CD4-positive, alpha-beta T cell treated with Interleukin-12 subunit alpha and Interleukin-12 subunit beta, for 1 hour (primary cell): ENCODE measurements around the gene PACS2.
"Not testable (repeated sequence)": the region's sequence is repeated elsewhere in the genome, so short reads cannot be mapped to it uniquely, and the experiment has no call there.

Source experiments
- DNase-seq: peaks from one replicate; pipeline ENCODE4 v3.0.0-alpha.2; 2020

Gene PACS2

DNA sequence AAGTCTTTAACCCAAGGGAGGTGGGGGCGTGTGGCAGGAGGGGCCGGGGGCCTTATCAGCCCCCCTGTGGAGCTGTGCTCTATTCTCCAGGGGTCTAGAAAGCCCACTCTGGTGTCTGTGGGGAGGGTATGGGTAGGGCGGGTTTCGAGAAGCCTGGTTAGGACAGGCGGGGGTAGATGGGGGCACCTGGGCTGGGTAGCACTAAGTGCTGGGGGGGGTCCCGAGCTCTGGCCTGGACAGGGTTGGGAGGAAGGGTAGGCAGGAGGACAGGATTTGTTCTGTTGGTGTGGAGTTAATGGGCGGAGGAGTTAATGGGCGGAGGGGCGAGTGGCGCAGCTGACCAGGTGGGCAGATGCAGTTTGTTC, 2.0 kb downstream of the PACS2 start:
- no peak for DNase-seq

DNA sequence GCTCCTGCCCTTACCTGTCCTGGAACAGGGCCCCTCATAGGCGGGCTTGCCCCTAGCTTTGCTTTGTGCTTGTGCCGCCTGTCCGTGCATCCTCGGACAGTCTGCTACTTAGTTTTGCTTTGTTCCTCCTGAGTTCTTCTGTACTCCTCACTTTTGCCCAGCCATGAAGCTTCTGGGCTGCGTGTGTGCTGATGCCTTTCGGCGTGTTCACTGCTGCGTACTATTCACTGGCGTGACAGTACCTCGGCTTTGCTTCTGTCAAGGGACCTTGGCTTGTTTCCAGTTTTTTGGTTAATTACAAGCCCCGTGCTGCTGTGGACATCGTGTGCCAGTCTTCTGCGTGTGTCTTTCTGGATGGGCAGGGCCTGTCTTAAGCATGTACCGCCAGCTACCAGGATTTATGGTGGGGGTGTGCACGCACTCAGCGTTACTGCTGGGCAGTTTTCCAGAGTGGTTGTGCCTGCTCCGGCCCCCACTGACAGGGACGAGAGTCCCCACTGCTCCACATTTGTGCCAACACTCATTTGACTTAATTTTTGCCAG, 2.5 kb downstream of the PACS2 start:
- DNase-seq = no peak

DNA sequence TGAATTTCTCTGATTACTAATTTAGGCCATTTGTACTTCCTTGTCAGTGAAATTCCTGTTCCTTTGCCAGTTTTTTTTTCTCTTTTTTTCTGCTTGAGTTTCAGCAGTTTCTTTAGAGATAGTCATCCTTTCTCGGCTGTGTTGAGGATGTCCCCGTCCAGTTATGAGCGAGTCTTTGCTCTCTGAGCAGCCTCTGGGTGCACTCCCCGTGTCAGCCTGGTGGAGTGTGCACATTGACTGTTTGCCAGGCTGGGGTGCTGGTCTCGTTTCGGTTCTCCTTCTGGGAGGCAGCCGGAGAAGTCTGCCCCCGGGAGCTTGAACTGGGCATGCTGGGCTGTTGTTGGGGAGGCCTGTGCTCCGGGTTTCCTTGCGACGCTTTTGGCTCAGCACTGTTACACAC, 3.0 kb downstream of the PACS2 start:
- no peak for DNase-seq

DNA sequence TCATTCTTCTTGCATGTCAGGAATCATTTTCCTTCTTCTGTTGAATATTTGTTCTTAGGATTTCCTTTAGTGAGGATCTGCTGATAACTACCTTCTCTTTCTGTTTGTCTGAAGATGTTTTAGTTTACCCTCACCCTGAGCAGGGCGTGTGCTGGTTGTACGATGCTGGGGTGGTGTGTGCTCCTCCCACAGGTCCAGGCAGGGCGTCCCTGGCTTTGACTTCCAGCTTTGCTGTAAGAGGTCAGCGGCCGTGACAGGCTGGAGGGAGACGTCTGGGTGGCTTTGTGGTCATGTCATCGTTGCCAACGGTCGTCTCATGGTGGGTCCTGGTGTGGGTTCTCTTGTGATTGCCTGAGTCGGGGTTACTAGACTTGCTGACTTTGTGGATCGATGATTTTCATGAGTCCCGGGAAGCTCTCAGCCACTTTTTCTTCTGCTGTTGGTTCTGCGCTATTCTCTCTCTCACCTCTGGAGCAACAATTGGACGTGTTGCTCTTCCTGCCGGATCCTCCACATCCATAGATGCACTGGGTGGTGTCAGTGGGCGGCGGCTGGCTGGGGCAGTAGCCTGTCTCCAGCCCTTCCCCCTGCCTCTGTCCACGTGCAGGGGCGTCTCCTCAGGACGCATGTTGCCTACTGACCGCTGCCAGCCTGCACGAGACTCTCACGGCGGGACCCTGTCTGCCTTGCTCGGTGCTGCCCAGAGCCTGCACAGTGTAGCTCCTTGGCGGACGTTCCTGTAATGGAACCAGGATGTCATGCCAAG, 8.4 kb downstream of the PACS2 start:
- no peak for DNase-seq

DNA sequence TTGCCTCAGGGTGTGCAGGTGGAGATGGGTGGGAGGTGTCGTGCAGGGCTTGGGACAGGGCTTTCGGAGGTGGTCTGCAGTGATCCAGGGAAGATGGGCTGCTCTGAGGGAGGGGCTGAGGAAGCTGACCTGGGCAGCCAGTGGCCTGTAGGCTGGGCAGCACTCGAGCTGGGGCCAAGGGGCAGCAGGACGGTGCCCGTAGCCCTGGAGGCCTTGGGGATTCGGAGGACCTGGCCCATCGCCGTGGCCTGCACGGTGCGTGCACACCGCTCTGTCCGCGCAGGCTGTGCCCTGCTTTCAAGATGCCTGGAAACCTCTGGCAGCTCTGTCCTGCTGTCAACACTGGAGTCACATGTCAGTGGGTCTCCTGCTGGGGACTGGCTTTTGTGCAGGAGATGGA, 9.1 kb downstream of the PACS2 start:
- DNase-seq = no peak

DNA sequence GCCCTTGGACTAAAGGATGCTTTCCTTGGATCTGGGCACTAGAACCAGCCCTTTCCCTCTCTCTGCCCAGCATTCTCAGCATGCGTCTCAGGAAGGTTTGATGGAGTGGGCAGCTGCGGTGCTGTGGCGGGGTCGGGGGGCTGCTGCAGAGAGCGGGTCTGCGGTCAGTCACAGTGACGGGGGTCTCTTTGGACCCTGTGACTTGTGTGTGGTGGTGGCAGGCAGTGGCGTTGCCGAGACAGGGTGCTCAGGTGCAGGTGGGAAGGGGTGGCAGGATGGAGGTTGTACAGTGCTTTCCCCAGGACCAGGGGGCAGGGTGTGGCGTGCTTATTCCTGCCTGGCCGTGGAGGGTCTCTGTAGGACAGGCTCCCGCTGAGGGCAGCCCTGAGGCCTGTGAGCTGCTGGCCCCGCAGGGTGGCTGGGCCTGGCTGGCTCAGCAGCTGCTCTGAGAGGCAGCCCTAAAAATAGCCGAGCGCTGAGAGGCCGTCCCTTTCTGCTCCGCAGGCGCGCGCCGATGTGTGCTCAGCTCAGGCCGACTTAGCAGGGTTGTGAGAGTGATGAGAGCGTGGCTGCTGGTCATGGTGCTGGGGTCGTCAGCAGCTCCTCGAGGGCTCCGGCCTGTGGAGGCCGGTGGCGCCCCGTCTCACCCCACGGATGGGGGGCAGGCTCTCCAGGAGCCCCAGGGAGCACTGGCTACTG, 9.7 kb downstream of the PACS2 start:
- DNase-seq = no peak

DNA sequence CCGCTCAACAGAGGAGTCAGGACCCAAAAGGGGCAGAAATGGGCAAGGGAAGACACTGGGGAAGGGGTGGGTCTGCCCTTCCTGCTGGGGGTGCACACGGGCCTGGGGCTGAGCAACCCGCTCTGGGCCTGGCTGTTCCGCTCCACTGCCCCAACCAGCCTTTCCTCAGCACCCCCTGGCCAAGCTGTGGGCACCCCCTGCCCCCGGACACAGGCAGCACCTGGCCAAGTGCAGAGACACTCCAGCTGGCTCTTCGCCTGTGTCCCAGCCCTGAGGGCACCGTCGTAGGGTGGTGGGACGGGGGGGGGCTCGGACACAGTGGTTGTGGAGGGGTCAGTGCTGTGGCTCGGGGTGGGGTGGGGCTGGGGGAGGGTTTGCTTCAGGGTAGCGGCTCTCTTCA, 10.3 kb downstream of the PACS2 start:
- no peak for DNase-seq

DNA sequence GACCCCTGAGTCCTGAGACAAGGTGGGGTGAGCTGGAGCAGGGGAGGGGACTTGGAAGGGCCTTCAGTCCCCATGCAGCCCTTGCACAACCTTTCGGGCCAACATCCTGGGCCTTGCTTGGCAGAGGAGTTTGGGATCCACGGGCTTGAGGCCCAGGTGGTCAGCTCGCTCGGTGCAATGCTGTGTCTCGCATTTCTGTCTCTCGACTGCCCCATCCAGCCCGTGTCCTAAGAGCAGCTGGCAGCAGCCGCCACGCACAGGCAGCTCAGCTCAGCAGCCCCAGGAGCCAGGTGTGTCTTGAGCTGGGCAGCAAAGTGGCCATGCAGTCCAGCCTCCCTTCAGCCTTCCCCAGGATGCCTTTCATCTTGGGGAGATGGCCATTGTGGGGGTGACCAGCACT, 10.8 kb downstream of the PACS2 start:
- no peak for DNase-seq

DNA sequence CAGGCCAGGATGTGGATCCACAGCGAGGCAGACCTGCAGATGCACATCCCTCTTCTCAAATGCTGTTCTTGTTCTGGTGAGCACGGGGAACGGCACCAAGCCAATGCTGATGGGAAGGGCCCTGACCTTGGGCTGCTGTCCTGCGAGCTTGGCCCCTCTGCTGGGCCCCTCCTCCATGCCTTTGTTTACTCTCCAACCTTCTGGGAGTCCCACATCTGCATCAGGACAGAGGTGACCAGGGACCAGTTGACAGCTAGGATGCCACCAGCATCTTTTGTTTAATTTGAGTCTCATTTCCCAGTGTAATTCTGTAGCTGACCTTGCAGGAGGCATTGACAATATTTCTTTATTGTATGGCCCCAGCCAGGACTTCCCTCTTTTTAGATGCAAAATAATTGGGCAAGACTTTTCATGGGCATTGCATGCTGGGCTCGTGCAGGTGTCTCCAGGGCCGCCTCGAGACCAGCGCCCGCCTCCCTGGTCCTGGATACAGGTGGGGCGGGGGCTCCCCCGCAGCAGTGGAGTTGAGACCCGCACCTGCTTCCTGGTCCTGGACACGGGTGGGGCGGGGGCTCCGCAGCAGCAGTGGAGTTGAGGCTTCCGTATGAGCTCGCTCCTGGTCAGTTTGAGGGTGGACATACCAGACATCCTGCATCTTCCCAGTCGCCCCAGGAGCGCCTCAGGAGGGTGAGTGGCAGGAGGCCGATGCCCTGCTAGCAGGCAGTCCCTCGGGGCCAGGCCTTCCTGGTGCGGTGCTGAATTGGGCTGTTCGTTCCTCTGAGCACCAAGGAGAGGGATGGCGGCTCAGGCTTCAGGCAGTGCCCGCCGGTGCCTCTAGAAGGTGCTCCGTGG, 11.4 kb downstream of the PACS2 start:
- DNase-seq = no peak

DNA sequence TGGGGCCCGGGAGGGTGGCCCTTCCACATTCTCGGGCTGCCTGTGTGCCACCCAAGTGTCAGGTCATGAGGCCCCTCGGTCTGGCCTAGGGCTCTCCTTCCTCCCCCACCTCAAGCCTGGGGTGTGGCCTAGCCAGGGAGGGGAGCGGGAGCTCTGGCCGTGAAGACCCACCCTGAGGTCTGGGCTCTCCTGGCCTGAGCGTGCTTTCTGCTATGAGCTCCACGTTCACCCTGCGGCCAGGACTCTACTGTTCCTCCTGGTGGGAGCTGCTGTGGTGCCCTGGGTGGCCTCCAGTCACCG, 12.0 kb downstream of the PACS2 start:
- no peak for DNase-seq

DNA sequence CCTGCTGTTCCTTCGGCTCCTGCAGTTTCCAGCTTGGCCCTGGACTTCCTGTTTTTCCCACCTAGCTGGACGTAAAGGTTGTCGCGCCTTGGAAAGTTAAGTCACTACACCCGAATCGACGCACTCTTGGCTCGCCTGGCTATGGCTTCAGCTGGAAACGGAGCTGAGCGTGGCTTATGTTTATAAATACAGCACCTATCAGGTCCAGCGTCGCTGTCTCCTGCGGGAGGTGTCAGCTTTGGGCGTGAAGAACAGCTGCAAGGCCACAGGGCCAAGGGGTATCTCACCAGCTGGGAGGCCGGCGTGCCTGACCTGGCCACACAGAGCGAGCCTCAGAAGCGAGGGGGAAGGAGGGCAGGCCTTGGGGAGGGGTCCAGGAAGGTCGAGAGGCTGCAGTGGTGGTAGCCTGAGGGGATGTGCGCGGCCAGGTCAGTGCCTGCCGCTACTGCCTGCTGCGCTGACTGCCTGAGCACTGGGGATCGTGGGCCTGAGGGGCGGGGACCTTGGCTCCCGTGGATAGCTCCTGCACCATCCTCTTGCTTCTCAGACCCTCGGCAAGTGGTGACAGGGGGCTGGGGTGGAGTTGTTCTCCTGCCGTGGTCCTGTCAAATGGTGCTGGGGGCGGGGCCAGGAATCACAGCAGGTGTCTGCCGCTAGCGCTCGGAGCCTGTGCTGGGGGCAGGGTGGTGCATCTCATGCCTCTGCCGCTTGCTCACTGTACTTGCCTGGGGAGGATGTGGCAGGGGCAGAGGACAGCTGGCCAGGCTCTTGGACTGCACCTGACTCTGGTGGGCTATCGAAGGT, 12.5 kb downstream of the PACS2 start:
- no peak for DNase-seq

DNA sequence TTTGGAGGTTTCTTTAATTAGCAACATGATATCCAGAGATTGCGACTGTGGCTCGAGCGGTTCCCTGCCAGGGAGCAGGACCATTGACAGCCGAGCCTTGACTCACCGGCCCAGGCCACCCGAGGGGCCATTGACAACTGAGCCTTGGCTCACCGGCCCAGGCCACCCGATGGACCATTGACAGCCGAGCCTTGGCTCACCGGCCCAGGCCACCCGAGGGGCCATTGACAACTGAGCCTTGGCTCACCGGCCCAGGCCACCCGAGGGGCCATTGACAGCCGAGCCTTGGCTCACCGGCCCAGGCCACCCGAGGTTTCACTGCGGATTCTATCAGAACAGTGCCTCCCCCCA, 13.1 kb downstream of the PACS2 start:
- DNase-seq = not testable (repeated sequence)

DNA sequence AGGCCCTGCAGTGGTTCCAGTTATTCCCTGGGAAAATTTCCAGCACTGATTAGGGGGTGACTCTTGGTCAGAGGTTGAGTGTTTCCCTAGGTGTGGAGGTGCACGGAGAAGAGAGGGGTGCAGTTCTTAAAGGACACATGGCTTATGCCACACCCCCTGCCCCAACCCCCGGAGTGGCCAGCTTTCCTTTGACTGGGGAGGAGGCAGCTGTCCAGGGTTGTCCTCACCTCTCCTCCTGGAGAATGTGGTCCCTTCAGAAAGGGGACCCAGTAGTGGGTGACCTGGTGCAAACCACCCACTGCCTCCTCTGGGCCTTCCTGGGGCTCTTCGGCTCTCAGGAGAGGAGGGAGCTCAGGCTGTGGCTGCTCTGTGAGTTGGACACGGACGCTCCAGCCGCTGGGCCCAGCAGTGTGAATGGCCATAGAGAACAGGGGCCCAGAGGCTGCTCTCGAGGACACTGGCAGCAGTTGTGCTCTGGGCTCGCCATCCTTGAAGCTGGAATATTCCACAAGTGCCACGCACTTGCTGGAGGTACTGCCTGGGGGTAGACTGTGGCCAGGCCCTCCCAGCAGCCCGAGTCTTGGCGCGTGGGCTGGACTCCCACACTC, 13.6 kb downstream of the PACS2 start:
- DNase-seq = no peak

DNA sequence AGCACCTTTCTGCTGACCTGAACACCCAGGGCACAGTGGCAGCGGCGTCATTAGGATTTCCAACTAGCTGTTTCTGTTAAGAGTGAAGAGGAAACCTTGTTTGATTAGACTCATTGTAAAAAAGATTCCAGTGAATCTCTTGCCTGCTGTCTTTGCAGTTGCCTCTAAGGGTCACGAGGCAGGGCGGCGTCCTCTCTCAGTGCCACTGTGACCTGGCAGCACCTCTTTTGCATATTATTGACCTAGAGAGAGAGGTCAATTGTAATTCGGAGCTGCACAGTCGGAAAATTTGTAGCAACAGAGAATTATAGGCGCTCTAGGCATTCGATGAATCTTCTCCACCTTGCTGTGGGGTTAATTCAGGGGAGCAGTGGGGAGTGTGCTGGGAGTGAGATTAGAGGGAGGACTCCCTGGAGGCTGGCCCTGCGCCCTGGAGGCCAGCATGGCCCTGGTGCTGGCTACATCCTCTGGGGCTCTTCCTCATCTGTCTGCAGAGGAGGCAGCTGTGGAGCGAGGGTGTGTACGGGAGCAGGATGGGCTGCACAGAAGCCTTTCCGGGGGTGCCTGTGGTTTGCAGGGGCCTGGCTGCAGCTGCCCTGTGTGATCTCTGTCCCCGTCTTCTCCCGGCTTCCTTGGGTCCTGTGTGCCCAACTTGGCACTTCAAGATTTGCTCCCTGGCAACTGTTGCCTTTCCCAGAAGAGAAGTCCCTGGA, 14.3 kb downstream of the PACS2 start:
- no peak for DNase-seq

DNA sequence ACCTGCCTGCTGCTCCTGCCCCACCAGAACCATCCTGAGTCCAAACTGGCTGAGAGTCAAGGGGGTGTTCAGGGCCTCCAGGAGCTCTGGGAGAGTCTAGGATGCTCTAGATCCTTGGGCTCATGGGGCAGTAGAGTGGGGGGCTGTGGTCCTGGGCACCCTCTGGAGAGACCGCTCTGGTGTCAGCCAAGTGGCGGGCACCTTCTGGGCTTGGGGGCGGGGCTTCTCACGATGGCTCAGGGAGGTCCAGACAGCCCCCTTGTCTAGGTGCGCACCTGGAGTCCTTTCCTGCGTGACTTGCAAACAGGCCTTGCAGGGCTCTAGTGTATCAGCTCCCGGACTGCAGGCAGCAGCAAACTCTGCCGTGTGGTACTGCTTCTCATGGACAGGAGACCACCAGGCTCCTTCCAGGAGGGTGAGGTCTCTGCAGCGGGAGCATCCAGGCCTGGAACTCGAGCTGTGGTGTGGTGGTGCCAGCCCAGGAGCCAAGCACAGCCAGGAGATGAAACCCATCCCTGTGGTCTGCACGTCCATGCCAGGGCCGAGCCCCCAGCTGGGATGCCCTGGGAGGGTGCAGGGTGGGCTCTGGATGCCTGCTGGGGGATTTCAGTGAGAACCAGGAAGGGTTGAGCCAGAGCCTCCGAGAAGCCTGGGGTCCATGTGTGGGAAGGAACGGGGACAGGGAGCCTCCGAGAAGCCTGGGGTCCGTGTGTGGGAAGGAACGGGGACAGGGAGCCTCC, 15.0 kb downstream of the PACS2 start:
- DNase-seq = no peak

DNA sequence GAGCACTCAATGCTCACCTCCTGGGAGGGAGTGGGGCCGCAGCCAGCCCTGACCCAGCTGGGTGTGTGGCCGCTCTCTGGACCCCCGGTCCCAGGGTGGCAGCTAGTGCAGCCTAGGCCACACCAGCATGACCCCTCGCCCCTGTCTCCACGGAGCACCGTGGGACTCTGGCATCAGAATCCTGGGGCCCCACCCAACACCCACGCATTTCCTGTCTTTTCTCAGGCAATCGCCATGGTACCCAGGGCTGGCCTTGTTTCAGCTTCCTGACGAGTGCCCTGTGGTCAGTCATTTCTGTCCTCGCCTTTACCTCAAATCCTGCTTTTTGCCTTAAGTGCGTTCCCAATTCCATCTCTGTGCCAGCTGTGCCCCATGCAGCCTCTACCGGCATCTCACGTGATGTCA, 15.9 kb downstream of the PACS2 start:
- no peak for DNase-seq

DNA sequence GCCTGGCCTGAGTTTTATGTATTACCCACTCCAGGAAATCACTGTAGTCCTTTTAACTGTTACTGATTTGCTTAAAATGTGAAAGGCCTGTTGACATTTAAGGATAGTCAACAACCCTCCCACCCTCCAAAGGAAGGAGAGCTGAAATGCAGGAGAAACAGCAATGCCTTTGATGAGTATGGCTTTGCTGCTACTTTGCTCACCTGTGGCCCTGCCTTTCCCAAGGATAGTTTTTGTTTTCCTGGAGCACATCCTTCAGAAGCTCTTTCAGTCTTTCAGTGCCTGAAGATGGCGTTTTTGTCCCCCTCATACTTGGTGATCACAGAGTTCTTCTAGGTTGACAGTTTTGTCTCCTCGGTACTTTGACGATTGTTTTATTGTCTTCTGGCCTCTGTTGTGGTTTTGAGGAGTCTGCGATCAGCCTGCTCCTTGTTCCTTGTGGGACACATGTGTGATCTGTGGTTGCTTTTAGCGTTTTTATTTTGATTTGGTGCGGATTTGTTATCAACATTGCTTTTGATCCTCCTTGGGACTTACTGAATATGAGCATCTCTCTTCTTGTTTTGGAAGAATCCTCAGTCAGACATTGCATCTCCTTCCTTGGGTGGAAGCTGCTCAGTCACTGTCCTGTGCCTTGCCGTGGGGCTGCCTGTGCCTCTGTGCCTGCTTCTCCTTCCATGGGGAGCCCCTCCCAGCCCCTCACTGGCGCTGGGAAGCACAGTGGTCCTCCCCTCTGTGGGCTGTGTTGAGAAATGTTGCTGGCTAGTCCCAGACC, 17.2 kb downstream of the PACS2 start:
- DNase-seq = no peak

DNA sequence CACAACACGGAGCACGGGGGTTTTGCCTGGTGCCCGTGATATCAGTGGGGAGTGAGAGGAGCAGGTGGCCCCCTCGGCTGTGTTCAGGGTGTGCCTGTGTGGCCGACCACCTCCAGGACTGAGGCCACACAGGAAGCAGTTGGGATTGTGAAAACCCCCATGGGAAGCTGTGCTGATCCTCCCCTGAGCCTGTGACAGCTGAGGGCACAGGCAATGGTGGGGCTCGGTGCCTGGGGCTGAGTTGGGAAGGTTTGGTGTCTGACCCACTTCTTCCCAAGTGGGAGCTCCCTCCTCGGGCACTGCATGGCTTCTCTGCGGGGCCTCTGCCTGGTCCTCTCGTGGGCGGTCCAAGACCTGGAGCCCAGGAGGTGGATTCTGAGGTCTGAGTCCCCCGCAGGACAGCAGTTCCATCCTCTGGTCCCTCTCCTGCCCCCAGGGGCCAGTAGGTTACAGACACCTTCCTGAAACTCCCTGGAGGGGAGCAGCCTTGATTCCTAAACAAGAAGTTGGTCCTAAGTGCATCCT, 17.9 kb downstream of the PACS2 start:
- no peak for DNase-seq

DNA sequence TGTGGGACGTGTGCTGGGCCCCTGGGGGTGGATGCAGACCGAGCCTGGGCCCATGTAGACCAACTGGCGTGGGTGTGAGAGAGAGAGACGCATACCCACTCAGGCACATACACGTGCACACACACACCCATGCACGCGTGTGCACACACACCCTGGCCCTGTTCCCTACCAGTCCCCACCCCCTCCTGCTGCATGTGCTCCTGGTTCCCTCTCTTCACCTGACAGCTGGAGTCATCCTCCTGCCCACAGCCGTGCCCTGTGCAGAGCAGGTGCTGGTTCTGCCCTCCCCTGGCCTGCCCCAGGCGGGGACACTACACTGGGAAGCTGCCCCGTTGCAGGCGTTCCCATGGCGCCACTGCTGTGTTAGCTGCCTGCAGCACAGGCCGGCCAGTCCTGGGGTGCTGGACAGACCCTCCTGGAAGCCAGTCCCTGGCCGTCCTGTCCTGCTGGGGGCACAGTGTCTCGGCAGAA, 18.5 kb downstream of the PACS2 start:
- DNase-seq = no peak
